ENCODE data around the gene ANKRD13A. TPM values are rescaled to one million over a fixed set of nuclear protein-coding genes. Genes with fewer than 3 reads are reported as not detected.
"Not testable (repeated sequence)": the region's sequence is repeated elsewhere in the genome, so short reads cannot be mapped to it uniquely, and the experiment has no call there.

The ANKRD13A gene
- total and polyA plus RNA-seq, 2 donors from 2014 or later: 23.2 to 68.0 TPM

- TF ChIP-seq, protein P1, sequence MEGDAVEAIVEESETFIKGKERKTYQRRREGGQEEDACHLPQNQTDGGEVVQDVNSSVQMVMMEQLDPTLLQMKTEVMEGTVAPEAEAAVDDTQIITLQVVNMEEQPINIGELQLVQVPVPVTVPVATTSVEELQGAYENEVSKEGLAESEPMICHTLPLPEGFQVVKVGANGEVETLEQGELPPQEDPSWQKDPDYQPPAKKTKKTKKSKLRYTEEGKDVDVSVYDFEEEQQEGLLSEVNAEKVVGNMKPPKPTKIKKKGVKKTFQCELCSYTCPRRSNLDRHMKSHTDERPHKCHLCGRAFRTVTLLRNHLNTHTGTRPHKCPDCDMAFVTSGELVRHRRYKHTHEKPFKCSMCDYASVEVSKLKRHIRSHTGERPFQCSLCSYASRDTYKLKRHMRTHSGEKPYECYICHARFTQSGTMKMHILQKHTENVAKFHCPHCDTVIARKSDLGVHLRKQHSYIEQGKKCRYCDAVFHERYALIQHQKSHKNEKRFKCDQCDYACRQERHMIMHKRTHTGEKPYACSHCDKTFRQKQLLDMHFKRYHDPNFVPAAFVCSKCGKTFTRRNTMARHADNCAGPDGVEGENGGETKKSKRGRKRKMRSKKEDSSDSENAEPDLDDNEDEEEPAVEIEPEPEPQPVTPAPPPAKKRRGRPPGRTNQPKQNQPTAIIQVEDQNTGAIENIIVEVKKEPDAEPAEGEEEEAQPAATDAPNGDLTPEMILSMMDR (IDR thresholded peaks at IDR 0.05; ENCODE audit: borderline replicate concordance, extremely low read depth, insufficient read depth): no peak
- Histone ChIP-seq H3K9ac (ENCODE audit: low read length in 3 of 3) (peak overlapping the region in 2 of 3 donors; percentile 87 to 92), H3K4me3 (ENCODE audit: low read length in 3 of 3) (peak overlapping the region; percentile 84 to 99 (median 97)), H3K36me3 (ENCODE audit: control insufficient read depth in 2 of 3, insufficient read depth in 3 of 3, low read length in 3 of 3) (peaks cover 0 to 3% (median 0%) of the 10 kb centered on the region in 3 donors), H3K27me3 (ENCODE audit: control insufficient read depth, insufficient read depth, low read length) (no peaks in the 10 kb centered on the region), H3K4me1 (ENCODE audit: control insufficient read depth in 2 of 3, insufficient read depth in 2 of 3, low read depth in 1 of 3, low read length in 3 of 3) (peaks cover 0 to 10% (median 7%) of the 10 kb centered on the region in 3 donors), H3K27ac (ENCODE audit: low read depth in 2 of 2, low read length in 2 of 2) (peak overlapping the region in 1 of 2 donors; percentile 63), H3K9me3 (ENCODE audit: control insufficient read depth in 2 of 3, insufficient read depth in 1 of 3, low read length in 3 of 3) (no peaks in the 10 kb centered on the region)
- no peak for FAIRE-seq
- intact Hi-C loops (cut with DNase I): no loop called here
- no peak for DNase-seq
These were observed 48.2 kb downstream of the ANKRD13A start for GRCh38 chr12:110047297-110047940.

- intact Hi-C loops (cut with DNase I): no loop called here
- Histone ChIP-seq H3K9ac (ENCODE audit: low read length in 3 of 3) (peak within 1 kb of the TSS; percentile 29 to 92 (median 87)), H3K4me1 (ENCODE audit: control insufficient read depth in 2 of 3, insufficient read depth in 2 of 3, low read depth in 1 of 3, low read length in 3 of 3) (peaks cover 0 to 6% (median 5%) of the 10 kb centered on the region in 3 donors), H3K9me3 (ENCODE audit: control insufficient read depth in 2 of 3, insufficient read depth in 1 of 3, low read length in 3 of 3) (no peaks in the 10 kb centered on the region), H3K4me3 (ENCODE audit: low read length in 3 of 3) (peak within 1 kb of the TSS; percentile 84 to 99 (median 97)), H3K27ac (ENCODE audit: low read depth in 2 of 2, low read length in 2 of 2) (peak within 1 kb of the TSS; percentile 65 to 69), H3K36me3 (ENCODE audit: control insufficient read depth in 2 of 3, insufficient read depth in 3 of 3, low read length in 3 of 3) (peaks cover 0 to 3% (median 0%) of the 10 kb centered on the region in 3 donors), H3K27me3 (ENCODE audit: control insufficient read depth, insufficient read depth, low read length) (no peaks in the 10 kb centered on the region)
- peak; percentile 58 for FAIRE-seq
- peak; percentile 93 to 99 (median 97) for DNase-seq
- TF ChIP-seq, protein P1 (IDR thresholded peaks at IDR 0.05; ENCODE audit: borderline replicate concordance, extremely low read depth, insufficient read depth): no peak
These were observed 49.2 kb downstream of the ANKRD13A start, which contains the start of gene C12orf76 for GRCh38 chr12:110048242-110049027. Gene C12orf76, minus strand, starts transcription at chr12:110048522. Its CDS starts 27 bp downstream, at chr12:110048495.

- DNase-seq; H3K27me3 ChIP-seq (ENCODE audit: control insufficient read depth, insufficient read depth, low read length); FAIRE-seq; H3K4me1 ChIP-seq (ENCODE audit: control insufficient read depth in 2 of 3, insufficient read depth in 2 of 3, low read depth in 1 of 3, low read length in 3 of 3); intact Hi-C loops (cut with DNase I); H3K9me3 ChIP-seq (ENCODE audit: control insufficient read depth in 2 of 3, insufficient read depth in 1 of 3, low read length in 3 of 3); H3K36me3 ChIP-seq (ENCODE audit: control insufficient read depth in 2 of 3, insufficient read depth in 3 of 3, low read length in 3 of 3): not testable (repeated sequence)
- H3K9ac ChIP-seq (ENCODE audit: low read length in 3 of 3): peak overlapping the region in 2 of 3 donors; percentile 87 to 92
- H3K27ac ChIP-seq (ENCODE audit: low read depth in 2 of 2, low read length in 2 of 2): peak overlapping the region in 1 of 2 donors; percentile 69
- H3K4me3 ChIP-seq (ENCODE audit: low read length in 3 of 3): peak overlapping the region; percentile 84 to 99 (median 97)
These were observed 49.8 kb downstream of the ANKRD13A start for GRCh38 chr12:110049034-110049433.

DNA sequence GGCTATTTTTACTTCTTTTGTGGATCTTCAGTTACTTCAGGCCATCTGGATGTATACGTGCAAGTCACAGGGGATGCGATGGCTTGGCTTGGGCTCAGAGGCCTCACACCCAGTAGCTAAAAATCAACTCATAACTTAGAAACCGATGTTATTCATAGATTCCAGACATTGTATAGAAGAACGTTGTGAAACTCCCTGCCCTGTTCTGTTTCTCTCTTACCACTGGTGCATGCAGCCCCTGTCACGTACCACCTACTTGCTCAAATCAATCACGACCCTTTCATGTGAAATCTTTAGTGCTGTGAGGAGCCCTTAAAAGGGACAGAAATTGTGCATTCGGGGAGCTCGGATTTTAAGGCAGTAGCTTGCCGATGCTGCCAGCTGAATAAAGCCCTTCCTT, 50.4 kb downstream of the ANKRD13A start:
- intact Hi-C loops (cut with DNase I); H3K36me3 ChIP-seq (ENCODE audit: control insufficient read depth in 2 of 3, insufficient read depth in 3 of 3, low read length in 3 of 3); FAIRE-seq; DNase-seq; H3K27me3 ChIP-seq (ENCODE audit: control insufficient read depth, insufficient read depth, low read length); H3K4me1 ChIP-seq (ENCODE audit: control insufficient read depth in 2 of 3, insufficient read depth in 2 of 3, low read depth in 1 of 3, low read length in 3 of 3); H3K4me3 ChIP-seq (ENCODE audit: low read length in 3 of 3); H3K9ac ChIP-seq (ENCODE audit: low read length in 3 of 3); H3K27ac ChIP-seq (ENCODE audit: low read depth in 2 of 2, low read length in 2 of 2); H3K9me3 ChIP-seq (ENCODE audit: control insufficient read depth in 2 of 3, insufficient read depth in 1 of 3, low read length in 3 of 3): not testable (repeated sequence)
